Loucy (cell line): Measurements from ENCODE around the gene PPP1R12A.

Experiments
- CTCF ChIP-seq: fragments of 200-600 bp; sonication (generic); conservative IDR thresholded peaks from 2 replicates; pipeline ENCODE4 v1.5.1; 2014; ENCODE audit warnings: mild to moderate bottlenecking, antibody characterized with exemption, low read length
- EZH2phosphoT487 ChIP-seq: fragments of 200-600 bp; IDR thresholded peaks from 2 replicates; pipeline ENCODE4 v1.6.1; 2018; ENCODE audit warnings: antibody characterized with exemption, mild to moderate bottlenecking, moderate library complexity, borderline replicate concordance

DNA sequence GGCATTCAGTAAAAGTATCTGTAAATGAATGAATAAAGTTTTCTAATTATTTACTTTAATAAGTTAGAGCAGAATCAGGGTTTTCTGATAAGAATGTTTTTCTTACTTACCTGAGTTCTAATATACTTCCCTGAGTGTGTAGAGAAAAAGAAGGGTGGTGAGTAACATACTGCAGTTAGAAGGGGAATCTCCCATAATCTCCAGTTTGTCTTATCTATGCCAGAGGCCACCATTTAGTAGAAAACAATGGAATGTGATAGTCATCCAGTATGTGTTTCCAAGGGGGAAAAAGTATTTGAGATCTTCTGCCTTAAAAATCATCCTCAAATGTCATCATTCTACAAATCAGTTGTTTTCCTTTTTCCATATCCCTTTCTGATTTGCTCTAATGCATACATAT lies 187.6 kb downstream of the PPP1R12A start:
- no peak for TF ChIP-seq CTCF
- TF ChIP-seq EZH2phosphoT487, result no peak
